Femur (tissue), 1 donor: ENCODE measurements around the gene ESPNL.

Experiments used
- DNase-seq: peaks from one replicate; pipeline ENCODE4 v3.0.0-alpha.2; 2017

The ESPNL gene

DNA sequence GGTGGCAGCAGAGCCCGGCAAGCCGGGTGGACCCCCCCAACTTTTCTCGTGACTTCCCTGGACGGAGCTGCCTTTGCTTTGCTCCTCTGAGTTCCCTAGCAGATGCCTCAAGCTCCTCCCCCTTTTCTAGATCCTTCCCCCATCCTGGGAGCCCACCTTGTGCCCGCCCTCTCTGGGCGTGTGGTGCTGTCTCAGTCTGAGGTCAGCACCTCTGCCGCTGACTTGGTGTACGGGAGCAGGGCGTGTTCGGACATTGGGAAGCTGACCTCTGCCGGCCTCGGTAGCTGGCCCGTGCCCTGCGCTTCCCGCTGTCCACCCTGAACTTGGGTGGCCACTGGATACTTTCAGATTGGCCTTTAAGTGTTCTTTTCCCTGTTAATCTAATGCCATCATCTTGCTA, 19.6 kb upstream of the ESPNL start:
- no peak for DNase-seq

DNA sequence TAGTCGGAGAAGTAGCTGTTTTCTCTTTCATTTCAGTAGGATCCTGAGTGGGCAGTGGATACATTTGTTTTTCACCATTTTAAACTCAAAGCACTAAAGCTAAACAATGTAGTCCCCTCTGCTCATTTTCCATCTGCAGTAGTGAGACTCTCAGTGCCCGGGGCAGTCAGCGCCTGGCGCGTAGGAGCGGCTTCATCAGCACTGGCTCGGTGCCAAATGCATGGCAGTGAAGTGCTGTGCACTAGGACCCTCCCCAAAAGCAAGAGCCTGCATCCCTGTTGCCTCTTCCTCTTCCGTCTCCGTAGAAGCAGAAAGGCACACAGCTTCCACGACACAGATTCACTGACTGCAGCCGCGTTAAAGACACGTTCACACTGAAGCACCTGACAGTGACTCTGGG, 19.0 kb upstream of the ESPNL start:
- DNase-seq: no peak

DNA sequence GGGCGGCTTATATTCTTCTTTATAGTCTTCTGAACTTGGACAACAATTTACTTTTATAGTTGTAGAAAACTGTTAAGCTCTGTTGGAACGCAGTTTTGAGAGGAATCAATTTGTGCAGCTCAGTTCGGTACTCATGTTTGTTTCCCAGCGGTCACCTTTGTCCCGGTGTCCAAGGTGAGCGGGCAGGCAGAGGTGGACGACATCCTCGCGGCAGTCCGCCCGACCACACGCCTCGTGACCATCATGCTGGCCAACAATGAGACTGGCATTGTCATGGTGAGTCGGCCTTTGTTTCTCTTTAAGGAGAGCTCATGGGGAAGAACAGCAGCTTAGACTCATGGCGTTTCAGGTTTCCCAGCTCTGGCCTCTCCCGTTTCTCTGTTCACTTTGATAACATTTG, 18.6 kb upstream of the ESPNL start:
- no peak for DNase-seq

DNA sequence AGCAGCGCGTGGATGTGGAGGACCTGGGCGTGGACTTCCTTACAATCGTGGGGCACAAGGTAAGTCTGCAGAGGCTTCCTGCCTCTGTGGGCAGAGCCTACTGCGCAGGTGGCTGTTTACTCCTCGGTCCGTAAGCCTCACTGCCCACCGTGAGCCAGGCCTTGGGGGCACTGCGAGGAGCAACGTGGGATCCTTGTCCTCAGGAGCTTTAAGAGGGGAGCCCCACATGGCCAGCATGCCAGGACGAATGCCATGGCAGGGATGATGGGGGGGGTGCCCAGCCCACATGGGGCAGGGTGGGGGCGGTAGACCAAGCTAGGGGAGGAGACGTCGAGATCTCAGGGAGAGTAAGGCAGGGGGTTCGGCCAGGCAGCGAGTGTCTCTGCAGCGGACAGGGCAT, 18.0 kb upstream of the ESPNL start:
- no peak for DNase-seq

DNA sequence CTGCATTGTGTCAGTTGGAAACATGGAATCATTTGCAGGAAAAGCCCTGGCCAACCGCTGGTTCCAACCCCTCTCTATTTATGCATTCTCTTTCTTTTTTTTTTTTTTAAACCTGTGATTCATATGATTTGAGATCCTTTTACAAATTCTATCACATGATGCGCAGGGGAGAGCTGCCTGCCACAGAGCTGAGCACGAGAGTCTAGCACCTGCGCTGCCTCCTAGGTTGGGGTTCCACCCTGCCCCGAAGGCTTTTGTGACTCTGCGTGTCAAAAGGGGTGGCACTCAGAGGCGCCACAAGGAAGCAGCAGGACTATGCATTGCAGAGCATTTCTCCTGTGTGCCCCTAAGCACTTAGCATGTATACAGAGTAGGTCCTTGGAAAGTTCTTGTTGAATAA, 17.3 kb upstream of the ESPNL start:
- no peak for DNase-seq

DNA sequence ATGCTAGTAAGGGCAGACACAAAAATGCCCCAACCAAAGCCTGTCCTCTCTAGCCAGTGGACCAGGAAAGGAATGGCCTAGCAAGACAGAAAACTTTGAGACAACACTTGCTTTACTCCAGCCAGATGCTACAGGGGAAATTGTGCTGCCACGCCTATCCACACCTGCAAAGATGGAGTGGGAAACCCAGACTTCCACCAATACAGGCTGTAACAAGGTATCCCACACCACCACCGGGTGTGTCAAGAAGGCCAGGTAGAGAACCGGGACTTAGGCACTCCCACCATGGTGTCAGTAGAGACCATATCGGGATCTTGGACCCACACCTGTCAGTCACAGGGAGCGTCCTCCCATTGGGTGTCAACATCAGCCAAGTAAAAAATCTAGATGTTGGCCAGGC, 16.2 kb upstream of the ESPNL start:
- no peak for DNase-seq

DNA sequence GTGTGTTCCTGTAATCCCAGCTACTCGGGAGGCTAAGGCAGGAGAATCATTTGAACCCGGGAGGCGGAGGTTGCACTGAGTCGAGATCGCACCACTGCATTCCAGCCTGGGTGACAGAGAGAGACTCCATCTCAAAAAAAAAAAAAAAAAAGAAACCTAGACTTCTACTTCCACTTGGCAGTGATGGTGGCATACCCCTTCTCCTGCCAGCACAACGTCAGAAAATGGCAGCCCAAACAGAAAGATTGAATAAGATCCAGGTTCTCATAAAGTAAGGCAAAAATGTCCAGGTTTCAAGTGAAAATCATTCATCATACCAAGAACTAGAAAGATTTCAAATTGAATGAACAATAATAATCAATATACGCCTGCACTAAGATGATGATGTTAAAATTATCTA, 15.4 kb upstream of the ESPNL start:
- DNase-seq: no peak

DNA sequence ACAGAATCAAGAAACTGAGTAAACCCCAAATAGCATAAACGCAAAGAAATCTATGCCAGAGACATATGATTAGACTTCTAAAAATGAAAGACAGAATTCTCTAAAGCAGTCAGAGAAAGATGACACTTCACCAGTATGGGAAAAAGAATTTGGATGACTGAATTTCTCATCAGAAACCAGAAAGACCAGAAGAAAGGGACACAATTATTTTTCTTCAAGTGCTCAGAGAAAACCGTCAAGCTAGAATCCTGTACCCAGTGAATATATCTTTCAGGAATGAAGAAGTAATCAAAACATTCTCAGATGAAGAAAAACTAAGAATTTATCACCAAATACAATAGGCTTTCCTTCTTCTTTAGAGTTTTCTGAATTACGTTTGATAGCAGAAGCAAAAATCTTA, 14.2 kb upstream of the ESPNL start:
- no peak for DNase-seq

DNA sequence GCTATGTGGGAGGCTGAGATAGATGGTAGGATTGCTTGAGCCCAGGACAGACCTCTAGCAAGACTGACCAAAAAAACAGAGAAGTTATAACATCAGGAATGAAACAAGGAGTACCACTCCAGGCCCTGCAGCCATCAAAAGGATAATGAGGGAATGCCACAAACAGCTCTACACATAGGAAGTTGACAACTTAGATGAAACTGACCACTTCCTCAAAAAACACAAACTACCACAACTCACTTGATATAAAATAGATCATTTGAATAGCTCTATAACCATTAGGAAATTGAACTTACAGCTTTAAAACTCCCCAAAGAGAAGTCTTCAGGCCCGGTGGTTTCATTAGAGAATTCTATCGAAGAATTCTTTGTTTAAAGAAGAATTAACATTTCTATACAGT, 12.9 kb upstream of the ESPNL start:
- no peak for DNase-seq

DNA sequence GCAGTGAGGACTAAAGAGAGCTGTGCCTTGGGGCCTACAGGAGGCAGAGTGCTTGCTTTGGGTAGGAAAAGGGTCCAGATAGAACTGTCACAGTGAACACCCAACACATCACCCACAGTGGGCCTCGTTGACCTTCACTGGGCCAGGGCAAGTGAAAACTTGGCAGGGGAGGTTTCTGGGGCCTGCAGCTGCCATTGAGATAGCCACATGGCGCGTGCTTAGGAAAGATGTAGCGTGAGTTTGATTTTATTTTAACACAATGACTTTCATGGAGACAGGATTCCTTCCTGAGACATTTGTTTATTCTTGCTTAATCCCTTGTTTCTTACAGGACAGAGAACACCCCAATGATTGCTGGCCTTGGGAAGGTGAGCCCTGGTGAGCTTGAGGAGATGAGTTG, 9.3 kb upstream of the ESPNL start:
- no peak for DNase-seq

DNA sequence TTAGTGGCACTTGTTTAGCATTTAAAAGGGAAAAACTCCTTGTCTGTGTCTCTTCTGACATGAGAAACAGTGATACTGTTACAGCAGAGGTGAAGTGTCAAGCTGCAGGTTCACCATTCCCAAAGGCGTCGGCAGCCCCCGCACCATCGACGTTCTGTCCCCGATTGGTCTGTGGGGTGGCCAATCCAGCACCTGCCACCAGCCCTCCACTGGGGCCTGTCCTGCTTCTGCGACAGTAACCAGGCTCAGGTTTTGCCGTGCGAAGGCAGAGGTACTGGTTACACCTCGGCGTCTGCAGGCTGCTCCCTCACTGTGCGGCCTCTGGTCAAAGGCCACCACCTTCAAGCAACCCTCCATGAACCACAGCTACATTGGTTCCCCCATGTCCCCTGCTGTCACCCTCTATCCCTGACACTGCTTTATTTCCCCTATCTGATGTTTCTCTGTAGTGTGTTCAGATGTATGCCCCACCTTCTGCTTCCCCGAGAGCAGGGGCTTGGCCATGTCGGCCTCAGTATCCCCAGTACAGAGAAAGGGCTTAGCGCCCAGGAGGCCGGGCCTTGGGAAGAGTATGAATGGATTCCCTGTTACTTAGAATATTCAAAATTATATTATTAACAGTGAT, 8.6 kb upstream of the ESPNL start:
- no peak for DNase-seq

DNA sequence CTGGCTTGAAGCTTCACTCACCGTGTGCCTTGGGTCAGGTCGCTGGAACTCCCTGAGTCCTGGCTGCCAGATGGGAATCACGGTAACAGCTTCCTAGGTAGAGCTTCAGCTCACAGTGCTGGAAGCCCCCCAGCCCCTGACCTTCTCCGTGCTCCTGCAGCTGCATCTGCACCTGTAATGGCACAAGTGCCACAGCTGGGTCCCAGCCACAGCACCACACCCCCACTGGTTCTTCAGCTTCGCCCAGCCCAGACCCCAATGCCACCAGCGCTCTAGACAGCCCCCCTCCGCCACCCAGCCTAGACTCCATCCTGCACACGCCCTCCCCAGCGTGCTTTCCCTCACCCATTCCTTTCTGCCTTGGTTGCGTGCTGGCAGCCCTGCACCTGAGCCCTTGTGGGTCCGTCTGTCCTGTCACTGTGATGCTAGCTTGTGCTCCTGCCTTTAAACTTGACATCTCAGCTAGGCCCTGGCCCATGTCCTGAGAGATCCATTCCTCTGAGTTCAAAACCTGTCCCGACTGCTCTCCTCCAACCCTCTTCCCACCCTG, 7.6 kb upstream of the ESPNL start:
- no peak for DNase-seq

DNA sequence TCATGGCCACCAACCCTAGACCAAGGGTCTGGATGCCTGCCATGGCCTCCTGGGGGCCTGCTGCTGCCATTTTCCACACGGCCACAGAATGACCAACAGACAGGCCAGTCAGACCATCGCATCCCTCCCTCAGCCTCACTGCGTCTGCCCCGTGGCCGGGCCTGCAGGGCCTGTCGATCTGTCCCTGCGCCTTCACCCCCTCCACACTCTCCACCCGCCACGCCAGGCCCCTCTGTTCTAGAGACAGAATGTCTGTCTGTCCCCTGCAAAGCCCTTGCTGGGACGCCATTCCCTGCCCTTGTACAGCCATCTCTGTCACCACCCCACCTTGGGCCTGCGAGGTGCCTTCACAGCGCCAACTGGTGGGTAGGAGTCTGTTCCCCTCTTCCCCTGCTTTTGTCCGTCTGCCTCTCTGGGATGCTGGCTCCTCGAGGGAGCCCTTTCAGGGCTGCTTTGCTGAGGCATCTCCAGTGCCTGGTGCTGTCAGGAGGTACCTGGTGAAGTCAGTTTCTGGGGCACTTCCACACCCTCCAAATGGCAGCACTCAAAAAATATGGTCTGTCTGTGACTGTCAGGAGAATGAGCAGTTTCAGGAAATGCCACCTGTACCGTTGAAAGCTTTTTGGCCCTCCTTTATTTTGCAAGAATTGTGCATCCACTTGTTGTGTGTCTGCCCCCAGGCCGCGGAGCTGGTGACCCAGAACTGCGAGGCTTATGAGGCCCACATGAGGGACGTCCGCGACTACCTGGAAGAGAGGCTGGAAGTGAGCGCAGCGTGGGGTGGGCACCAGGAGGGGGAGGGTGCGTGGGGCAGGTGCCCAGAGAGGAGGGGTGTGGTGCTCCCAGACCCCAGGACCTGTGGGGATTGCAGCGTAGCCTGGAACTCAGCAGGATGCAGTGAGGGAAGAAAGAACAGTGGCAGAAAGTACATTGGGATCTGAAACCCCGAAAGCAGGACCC, 6.7 kb upstream of the ESPNL start:
- no peak for DNase-seq

DNA sequence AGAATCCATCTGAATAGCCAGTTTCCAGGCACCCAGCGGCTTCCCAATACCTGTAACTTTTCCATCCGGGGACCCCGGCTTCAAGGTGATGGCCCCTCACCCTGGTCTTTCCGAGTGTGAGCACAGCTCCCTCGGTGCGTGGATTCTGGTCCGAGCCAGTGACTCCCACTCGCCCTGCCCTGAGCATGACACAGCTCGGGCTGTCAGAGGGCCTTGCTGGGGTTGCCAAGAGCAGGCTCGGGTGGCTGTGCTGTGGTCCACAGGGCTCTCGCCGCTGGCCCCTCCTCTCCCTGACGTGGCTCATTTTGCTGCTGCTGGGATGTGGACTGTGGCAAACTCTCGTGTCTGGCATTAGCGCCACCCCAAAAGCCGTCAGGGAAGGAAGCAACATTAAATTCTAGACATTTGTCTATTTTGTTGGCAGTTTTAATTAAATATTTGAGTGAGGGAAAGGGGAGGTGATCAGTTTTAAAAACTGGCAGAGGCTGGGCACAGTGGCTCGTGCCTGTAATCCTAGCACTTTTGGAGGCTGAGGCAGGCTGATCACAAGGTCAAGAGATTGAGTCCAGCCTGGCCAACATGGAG, 5.6 kb upstream of the ESPNL start:
- DNase-seq: no peak

DNA sequence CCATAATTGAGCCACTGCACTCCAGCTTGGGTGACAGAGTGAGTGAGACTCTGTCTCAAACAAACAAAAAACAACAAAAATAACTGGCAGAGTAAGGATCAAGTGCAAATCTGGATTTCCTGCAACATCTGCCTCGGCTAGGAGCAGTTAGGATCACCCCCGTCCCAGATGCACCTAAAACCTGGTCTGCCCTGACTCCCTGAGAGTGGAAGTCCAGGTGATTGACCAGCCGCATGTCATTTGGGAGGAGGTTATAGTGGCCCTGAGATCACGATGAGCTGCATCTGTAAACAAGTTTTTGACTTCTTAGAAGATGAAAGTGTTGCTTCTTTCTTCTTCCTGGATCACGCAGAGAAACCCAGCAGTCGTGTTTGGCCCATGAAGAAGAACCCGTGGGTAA, 5.0 kb upstream of the ESPNL start:
- no peak for DNase-seq

DNA sequence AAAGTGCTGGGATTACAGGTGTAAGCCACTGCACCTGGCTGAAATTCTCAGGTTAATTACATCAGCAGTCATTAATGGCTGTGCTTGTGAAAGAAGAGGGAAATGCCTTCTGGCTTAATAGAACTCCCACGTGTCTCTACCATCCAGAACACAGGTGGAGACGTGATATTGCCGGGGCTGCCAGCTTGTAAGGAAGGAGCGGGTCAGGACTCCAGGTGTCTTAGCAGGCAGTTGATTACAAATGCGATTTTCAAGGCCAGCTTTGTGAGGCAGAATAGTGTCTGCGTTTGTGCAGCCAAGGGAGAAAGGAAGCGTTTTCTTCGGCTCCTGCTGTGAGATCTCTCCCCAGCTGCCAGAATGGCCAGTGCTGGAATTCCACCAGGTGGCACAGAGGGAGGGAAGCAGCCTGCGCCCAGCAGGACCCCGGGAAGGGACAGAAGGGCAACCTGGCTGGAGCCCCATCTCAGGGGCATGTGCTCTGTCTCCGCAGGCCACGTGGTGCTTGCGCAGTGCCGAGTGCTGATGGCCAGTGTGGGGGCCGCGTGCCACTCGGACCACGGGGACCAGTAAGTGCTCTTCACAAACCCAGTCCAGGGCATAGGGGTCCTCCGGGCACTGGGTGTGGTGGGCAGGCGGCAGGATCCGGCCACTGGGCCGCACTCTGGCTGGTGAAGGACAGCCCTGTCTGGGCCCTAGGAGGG, 3.7 kb upstream of the ESPNL start:
- DNase-seq: no peak

DNA sequence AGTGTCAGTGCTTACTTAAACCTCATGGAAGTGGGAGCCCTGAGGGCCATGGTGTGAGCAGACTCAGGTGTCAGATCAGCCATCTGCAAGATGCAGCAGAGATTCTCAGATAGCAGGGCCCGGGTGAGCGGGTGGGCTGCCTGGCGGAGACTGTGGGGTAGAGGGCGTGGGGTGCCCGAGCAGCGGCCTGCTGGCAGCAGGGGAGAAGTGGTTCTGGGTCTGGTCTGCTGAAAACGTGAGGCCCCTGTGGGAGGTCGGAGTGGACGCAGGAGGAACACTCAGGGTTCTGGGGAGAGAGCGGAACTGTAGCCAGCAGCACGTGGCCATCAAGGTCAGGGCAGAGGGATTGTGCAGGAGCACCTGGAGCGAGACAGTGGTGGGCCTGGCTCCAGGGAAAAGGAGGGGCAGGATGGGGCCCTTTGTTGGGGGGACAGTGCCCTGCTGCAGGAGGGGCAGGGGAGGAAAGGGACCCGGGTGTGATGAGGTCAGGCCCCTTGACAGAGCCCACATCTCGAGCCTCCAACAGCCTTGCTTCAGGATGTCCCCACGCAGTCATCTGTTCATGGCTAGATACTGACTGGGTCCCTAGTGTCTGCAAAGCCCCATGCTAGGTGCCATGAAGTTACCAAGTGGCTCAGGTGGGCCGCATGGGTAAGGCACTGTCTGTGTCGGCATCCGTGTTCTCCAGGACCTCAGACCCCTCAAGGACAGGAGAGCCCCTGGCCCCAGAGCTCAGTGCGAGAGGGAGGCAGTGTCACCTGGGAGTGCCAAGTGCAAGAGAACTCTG, 2.7 kb upstream of the ESPNL start:
- no peak for DNase-seq

DNA sequence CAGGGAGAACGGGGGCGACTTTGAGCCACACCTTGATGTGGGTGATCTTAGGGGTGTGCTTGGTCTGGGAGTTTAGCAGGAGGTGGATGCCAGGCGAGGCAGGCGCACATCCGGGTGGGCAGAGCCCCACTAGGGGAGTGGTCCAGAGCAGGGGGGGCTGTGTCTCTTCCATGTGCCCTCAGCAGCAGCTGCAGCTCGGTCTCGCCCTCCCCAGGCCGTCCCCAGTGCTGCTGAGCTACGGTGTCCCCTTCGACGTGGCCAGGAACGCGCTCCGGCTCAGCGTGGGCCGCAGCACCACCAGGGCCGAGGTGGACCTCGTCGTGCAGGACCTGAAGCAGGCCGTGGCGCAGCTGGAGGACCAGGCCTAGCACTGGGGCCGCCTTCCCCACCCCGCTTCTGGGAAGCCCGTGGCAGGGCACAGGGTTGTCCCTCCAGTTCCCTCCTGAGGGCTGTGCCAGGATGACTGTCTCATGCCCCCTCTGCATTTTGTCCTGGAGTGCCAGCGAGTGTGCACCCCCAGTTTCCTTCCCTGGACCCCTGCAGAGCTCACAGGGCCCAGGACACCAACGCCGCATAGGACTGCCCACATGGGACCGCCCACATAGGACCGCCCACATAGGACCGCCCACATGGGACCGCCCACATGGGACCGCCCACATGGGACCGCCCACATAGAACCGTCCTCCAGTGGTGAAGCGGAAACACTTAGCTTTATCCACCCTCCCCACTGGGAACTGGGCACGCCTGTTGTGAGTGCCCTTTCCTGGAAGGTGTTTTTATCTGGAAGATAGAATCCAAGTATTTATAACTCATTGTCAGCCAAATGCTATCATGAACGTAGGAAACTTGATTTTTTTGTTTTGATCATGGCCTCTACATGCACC, 1.9 kb upstream of the ESPNL start:
- peak; percentile 54 for DNase-seq

DNA sequence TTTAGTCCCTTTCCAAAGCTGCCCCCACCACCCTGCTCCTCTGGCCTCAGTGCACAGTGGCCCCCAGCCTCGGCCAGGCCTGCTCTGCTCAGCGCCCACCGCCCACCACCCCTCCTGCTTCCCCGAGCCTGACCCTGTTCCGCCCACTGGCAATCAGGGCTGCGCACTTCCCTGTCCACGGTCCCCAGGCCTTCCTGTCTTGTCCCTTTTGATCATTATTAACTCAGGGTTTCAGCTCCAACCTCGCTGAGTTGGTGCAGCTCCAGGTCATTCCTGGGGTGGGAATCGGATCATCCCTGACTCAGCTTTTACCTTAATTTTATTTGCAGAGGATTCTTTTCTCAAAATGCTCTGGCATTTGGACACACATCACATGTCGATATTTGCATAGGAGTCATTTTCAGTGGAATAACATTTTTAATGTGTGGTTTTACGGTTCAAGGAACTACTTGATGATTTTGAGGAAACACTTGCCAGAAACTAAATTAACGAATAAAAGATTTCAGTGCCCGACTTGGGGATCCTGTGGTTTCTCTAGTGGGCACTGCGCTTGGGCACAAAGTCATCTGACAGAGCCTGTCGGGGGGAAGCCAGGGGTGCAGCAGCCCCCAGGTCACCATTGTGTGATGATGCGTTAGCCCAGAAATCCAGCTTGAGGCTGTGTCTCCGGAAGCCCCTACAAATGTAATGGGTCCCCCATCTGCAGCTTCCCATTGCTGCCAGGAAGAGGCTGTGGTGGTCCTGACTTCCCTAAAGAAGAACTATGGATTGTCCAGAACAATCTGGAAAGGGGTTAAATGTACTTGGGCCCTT, 1.0 kb upstream of the ESPNL start:
- peak; percentile 18 for DNase-seq

DNA sequence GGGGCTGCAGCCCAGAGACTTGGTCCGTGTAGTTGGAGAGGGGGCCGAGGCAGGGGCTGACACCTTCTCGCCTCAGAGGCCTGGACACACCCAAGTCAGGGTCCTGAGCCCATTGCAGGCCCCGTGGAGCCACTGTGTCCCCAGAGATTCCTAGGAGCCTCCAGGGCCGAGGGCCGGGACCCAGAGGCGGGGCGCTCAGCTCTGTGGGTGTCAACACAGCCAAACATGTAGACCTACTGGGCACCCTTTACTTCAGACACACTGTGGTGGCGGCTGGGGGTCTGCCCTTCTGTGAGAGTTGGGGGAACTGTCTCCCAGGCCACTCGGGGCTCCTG, 459 bp upstream of the ESPNL start:
- peak; percentile 30 for DNase-seq
